Astrocyte of the cerebellum (primary cell): ENCODE data around the gene MGP.

Experiments
- DNase-seq: peaks from one replicate; pipeline ENCODE4 v3.0.0-alpha.2; 2011; ENCODE audit warnings: low read depth
- H3K4me3 ChIP-seq: 2 replicates; pipeline ENCODE4 v1.5.1; 2011; ENCODE audit warnings: mild to moderate bottlenecking, low read depth, low read length, moderate library complexity
- in situ Hi-C: cut with HindIII; loops from 2 replicates; pipeline ENCODE4 v1.10.0; 2017; ENCODE audit warnings: low sequenced_read_pairs
- TF ChIP-seq, protein P1 (sequence below): IDR thresholded peaks from 2 replicates; pipeline ENCODE4 v1.5.1; 2012; ENCODE audit warnings: low read length, low read depth, moderate library complexity, mild to moderate bottlenecking; ENCODE audit errors: missing control alignments

The MGP gene

DNA sequence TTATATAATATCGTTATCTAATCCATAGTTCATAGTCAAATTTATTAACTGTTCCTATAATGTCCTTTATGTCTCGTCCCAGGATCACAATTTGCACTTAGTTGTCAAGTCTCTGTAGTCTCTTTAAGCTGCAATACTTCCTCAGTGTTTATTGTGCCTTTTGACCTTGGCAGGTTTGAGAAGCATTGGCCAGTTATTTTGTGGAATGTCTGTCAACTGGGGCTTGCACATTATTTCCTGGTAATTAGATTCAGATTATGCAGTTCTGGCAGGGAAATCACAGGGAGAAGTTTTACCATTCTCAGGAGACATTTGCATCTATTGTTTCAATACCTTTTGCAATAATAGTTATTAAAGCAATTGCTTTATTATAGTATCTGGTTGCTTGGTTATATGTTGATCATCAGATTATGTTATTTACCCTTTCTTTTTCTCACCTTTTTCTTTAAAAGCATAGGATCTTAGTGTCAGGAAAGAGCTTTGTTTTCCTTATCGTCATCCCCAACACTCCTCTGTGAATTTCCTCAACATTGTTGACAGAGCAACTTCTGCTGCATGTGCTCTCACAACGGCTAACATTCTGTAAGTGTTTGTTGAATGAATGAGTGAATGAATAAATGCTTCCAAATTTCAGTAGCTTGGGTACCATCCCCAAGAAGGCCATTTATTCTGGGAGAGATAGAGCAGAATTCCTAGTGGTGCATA lies 38.6 kb downstream of the MGP start:
- peak; percentile 48 for DNase-seq
- H3K4me3 ChIP-seq = no peak overlapping the region
- TF ChIP-seq, protein P1, sequence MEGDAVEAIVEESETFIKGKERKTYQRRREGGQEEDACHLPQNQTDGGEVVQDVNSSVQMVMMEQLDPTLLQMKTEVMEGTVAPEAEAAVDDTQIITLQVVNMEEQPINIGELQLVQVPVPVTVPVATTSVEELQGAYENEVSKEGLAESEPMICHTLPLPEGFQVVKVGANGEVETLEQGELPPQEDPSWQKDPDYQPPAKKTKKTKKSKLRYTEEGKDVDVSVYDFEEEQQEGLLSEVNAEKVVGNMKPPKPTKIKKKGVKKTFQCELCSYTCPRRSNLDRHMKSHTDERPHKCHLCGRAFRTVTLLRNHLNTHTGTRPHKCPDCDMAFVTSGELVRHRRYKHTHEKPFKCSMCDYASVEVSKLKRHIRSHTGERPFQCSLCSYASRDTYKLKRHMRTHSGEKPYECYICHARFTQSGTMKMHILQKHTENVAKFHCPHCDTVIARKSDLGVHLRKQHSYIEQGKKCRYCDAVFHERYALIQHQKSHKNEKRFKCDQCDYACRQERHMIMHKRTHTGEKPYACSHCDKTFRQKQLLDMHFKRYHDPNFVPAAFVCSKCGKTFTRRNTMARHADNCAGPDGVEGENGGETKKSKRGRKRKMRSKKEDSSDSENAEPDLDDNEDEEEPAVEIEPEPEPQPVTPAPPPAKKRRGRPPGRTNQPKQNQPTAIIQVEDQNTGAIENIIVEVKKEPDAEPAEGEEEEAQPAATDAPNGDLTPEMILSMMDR = no peak
- in situ Hi-C loops = no loop called here

DNA sequence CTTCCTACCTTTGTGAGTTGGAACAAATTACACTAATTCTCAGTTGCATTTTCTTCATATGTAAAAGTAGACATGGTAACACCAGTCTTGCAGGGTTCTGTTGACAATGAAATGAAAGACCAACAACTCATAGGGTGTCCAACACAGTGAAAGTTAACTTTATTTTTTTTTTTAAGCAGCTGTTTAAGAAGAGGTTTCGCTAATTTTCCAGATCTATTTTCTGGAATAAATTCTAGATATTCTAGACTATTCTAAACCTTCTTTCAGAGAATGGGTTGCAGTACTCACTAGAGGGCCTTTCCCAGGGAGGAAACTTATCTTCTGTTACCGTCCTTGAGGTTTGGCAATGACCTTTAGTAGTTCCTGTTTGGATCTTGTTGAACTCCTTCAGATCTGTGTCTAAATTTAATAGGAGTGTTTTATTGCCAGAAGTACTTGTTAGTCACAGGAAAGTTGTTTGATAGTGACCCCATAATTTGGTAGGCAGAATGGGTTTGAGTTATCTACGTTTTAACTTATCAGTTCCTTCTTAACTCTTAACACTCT lies 39.5 kb downstream of the MGP start:
- TF ChIP-seq, protein P1 = no peak
- H3K4me3 ChIP-seq = no peak overlapping the region
- DNase-seq = no peak
- in situ Hi-C loops = no loop called here

DNA sequence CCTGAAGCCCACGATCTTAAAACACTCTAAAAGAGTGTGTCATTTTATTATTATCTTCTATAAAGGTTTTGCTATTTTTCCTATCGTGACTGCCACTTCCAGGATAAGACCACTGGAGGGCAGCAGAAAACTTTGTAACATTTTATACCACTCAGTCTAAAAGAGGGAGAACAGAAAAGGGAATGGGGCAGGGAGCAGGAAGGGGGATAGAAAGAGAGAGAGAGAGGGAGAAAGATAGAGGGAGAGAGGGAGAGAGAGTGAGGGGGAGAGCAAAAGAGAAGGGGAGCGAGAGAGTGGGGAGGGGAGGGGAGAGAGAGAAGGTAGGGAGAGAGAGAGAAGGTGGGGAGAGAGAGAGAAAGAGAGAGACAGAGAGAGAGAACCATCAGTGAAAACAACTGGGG lies 40.3 kb downstream of the MGP start:
- TF ChIP-seq, protein P1 = peak; percentile 76

DNA sequence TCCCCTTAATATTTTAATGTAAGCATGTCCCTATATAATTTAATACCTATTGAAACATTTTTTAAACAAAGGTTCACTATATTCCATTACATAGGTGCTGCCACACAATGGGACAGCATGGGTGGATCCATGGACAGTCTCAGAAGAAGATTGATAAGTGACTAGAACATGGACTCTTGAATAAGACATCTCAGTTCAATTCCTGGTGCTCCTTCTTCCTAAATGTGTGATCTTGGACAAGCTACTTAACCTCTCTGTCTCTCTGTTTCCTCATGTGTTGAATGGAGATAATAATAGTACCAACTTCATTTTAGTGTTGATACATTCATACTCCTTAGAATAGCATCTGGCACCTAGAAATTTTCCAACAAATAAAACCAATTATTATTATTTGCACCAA lies 41.3 kb downstream of the MGP start:
- TF ChIP-seq, protein P1 = no peak

More for the DNA sequence above, 40.3 kb downstream of the MGP start:
- peak; percentile 46 for DNase-seq
- H3K4me3 ChIP-seq = no peak overlapping the region
- in situ Hi-C loops = no loop called here

DNA sequence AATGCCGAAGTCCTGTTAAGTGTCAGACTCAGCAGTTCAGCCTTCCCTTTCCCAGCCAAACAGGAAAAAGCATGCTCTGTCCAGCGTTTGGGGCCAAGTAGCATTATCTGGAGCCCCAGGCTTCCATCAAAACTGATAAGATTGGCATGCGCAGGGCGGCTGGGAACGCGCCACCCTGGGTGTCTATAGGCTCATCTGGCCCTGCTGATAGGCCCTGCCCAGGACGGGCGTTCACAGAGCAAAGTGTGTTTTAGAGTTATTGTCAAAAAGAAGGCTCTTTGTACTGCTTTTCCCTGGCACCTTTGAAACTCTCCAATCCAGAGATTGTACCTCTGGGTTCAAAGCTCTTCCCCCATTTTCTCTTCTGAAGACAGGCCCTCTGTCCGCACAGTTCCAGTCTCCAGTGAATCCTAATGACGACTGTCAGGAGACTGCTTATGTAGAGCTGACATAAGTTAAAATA lies 42.2 kb downstream of the MGP start, which contains the start of gene ART4:
ART4 (minus strand) TSS at position 102 of the 463 bp plus-strand sequence. CDS start 413 bp downstream, outside the sequence.
- H3K4me3 ChIP-seq = no peak within 1 kb of the TSS
- in situ Hi-C loops = no loop called here
- no peak for DNase-seq
- TF ChIP-seq, protein P1 = no peak

More for the DNA sequence above, 41.3 kb downstream of the MGP start:
- H3K4me3 ChIP-seq = no peak overlapping the region
- in situ Hi-C loops = no loop called here
- no peak for DNase-seq

DNA sequence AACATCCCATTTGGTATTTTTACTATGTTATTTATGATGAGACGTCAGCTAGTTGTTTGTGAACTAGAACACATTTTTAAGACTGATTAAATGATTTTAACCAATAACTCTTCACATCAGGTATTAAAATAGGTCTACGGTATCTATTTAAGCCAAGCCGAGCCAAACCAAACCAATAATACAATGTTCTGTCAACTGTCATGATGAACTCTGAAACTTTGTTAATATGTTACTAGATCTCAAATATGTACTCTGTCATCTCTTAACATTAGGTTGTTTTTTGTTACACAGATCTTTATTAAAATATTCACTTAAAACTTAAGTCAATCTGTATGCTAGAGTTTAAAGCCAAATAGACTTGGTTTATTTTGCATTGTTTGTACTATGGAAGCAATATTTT lies 43.3 kb downstream of the MGP start:
- in situ Hi-C loops = no loop called here
- no peak for DNase-seq
- TF ChIP-seq, protein P1 = no peak
- H3K4me3 ChIP-seq = no peak overlapping the region
